ENCODE data around the gene ACTL10.
"Not testable (repeated sequence)": the region's sequence is repeated elsewhere in the genome, so short reads cannot be mapped to it uniquely, and the experiment has no call there.

Gene ACTL10

GRCh38 chr20:33666293-33667244 lies at the start of gene ACTL10:
Gene ACTL10, plus strand, starts transcription at chr20:33666943. Its CDS starts 555 bp downstream, at chr20:33667498.
- peak; percentile 93 for DNase-seq

DNA sequence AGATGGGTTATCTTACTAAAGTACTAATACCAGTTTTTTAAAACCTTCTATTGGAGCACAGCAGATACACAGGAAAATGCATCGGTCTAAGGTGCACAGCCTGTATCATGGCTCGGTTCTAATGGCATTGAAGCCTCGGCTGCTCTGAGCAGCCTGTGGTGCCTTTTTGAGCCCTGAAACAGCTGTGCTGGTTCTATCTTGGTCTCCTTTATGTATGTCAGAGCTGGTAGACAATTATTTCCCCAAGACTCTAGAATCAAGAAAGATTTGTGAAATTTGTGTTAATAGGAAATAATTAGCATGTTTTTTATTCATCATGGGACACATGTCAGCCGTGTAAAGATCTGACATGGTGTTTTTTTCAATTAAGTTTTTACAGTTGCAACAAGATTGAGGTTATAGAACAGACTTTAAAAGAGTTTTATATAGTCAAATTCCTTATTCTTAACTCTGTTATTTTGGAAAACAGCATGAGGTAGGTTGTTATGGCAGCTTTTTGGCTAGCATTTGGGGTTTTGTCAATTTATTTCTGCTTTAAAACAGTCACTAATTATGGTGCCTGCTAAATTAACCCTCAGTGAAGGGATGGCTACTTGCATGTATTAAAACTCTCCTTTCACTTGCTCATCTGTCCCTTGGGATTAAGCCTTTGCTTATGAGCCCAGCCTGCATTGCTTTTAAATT lies 44.9 kb upstream of the ACTL10 start:
- no peak for DNase-seq

DNA sequence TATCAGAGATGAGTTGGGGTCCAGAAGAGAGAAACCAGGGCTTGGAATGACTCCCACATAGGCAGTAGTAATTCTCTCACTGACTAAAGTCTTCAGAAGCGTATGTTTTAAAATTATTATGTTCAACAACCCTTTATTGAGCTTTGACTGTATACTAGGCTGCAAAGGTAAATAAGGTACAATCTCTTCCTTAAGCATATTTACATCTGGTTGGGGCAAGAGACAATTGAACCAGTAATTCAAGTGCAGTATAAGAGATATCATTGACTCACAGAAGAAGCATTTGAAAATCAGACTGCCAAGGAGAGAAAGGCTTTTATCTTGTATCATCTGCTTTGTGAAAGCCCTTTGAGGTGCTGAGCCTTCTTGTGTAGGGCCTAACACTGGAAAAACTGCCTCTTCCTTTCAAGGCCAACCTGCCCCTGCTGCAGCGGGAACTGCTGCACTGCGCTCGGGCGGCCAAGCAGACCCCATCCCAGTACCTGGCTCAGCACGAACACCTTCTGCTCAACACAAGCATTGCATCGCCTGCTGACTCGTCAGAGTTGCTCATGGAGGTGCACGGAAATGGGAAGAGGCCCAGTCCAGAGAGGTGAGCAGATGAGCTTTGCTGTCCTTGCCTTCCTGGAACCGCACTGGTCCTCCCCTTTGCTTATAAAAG lies 43.9 kb upstream of the ACTL10 start:
- DNase-seq: no peak

DNA sequence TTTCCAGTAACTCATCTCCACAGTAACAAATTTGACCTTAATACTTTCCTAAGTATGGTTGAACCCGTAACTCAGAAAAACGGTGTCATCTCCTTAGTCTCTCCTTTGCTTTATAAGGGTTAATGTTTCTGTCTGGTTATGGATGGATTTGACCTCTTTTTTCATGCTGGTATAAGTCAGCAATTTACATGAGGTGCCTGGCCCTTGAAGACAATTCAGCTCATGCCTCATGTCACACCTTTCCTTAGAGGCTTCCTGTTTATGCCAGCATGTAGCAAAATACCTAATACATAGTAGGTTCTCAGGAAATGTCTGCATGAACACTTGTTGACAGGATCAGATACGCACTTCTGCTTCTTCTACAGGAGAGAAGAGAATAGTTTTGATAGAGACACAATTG lies 42.3 kb upstream of the ACTL10 start:
- DNase-seq: no peak

- no peak for DNase-seq
Measured at GRCh38 chr20:33626190-33626589, 40.6 kb upstream of the ACTL10 start.

- DNase-seq: no peak
Measured at GRCh38 chr20:33627577-33628216, 39.0 kb upstream of the ACTL10 start.

DNA sequence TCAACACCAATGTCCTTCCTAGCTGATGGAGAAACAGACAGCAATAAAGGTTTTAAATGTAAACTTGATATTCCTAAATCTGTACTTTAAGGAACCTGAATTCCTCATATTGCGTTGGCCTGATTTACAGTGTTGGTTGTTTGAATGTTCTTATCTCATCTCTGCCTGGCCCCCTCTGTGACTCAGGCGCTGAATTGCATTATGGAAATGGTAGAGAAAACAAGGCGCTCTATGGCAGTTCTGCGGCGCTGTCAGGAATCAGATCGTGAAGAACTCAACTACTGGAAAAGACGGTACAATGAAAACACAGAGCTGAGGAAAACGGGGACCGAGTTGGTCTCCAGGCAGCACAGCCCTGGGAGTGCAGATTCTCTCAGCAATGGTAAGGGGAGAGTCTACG lies 37.2 kb upstream of the ACTL10 start:
- DNase-seq: no peak

GRCh38 chr20:33629979-33630378 lies 36.8 kb upstream of the ACTL10 start:
- no peak for DNase-seq

GRCh38 chr20:33630507-33630906 lies 36.2 kb upstream of the ACTL10 start:
- no peak for DNase-seq

DNA sequence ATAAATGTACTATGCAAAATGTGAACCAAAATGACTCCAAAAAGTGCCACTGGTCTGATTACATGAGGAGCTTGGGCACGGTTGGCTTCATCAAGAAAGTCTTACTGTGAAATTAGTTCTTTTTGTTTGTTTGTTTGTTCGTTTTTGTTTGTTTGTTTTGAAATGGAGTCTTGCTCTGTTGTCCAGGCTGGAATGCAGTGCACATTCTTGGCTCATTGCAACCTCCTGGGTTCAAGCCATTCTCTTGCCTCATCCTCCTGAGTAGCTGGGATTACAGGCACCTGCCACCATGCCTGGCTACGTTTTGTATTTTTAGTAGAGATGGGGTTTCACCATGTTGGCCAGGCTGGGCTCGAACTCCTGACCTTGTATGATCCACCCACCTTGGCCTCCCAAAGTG lies 34.8 kb upstream of the ACTL10 start:
- DNase-seq: not testable (repeated sequence)

GRCh38 chr20:33635341-33635740 lies 31.4 kb upstream of the ACTL10 start:
- no peak for DNase-seq

DNA sequence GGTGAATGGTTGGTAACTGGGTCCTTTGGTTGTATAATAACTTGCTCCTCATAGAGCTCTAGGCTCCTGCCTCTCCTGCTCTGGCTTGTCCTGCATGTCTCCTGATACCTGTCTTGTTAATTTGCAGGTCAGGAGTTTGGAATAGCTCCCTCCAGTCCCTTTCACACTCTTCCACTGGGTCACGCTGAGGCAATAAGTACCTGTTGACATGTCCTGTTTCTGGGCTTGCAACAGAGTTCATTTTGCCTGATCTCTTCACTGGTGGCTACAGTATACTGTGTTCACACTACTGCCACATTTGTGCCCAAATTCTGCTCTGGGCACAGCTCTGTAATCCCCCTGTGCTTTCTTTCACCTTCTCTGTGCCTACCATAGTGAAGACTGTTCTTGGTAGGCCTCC lies 30.0 kb upstream of the ACTL10 start:
- DNase-seq: no peak

GRCh38 chr20:33640287-33640686 lies 26.5 kb upstream of the ACTL10 start:
- no peak for DNase-seq

DNA sequence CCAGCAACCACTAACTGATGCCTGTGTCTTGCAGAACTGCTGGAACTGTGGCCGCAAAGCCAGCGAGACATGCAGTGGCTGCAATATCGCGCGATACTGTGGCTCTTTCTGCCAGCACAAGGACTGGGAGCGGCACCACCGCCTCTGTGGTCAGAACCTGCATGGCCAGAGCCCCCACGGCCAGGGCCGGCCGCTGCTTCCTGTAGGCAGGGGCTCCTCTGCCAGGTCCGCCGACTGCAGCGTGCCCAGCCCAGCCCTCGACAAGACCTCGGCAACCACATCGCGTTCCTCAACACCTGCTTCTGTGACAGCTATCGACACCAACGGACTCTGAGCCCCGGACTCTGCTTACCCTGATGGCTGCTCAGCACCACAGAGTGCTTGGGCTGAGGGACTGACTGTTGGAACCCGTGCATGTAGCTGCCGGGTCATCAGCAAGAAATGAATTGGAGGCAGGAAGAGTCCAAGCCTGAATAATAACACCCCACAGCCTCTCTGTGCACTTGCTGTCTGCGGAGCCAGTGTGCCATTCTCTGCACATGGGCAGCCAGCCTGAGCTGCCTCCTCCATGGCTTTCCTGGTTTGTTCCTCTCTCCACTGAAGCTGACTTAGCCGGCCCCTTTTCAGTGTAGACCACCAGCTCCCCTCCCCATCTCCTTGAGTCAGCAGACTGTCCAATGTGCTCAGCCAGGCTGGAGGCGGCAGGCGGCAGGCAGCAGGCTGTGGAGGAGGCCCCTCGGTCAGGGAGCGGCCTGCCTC lies 22.3 kb upstream of the ACTL10 start:
- no peak for DNase-seq

DNA sequence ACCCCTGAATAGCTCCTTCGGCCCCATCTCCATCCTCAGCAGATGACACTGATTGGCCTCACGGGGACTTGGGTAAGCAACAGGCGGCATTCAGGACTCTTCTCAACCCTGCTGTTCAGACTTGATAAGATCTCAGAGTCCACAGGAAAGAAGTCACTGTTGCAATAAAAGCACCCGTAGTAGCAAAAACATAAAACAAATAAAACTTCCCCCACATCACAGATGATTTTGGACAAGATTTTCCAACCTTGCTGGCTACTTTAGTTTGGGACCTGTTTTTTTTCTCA lies 21.7 kb upstream of the ACTL10 start:
- no peak for DNase-seq

GRCh38 chr20:33645396-33645795 lies 21.3 kb upstream of the ACTL10 start:
- no peak for DNase-seq

GRCh38 chr20:33646191-33646590 lies 20.6 kb upstream of the ACTL10 start:
- no peak for DNase-seq

GRCh38 chr20:33646959-33647602 lies 19.7 kb upstream of the ACTL10 start:
- not testable (repeated sequence) for DNase-seq

DNA sequence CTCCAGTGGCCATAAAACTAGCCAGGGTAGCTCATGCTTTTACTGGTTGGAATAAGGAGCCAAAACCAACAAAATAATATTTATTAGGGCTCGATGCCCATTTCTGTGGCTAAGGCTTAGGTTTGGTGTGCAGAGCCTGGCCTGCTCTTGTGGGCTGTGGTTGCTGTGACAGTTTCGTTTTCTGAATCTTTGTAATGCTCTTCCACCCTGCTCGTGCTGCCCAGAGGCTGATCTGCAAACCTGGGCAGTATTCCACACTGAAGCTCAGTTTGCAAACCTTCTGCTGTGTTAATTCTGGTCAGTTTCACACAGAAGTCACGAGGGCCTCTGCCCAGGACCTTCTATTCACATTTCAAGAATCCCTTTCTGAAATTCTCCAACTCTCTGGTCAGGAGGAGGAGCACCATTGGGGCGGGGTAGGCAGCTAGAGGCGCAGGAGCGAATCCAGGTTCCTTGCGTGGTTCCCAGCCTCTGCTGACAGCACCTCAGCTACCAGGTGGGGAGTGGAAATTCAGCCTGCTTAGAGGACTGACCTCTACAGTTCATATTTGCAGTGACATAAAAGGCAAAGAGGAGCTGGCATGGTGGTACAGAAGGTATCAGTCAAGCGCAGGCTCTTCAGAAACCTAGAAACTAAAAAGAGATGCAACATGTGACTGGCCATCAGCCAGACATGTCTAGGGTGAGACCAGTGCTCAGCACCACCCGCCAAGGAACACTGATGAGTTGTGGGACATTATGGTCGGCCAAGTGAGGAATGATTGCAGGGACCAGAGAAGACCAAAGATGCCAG lies 18.9 kb upstream of the ACTL10 start:
- no peak for DNase-seq

- no peak for DNase-seq
Measured at GRCh38 chr20:33648396-33649004, 18.2 kb upstream of the ACTL10 start.

GRCh38 chr20:33649201-33649681 lies 17.5 kb upstream of the ACTL10 start:
- DNase-seq: peak; percentile 61

All from NCI-H345 (cell line).